GM18502 (cell line): ENCODE measurements around the gene YIPF4.
A peak's percentile ranks its signal among the peaks of the same experiment; 100 is the strongest.
"Not testable (repeated sequence)": the region's sequence is repeated elsewhere in the genome, so short reads cannot be mapped to it uniquely, and the experiment has no call there.

Experiments used
- ATAC-seq: cut with Tn5 transposase; IDR thresholded peaks from one replicate; pipeline ENCODE4 v1.9.1; 2021; ENCODE audit warnings: mild to moderate bottlenecking; ENCODE audit not compliant: unreplicated experiment, poor library complexity

Gene YIPF4

GRCh38 chr2:32284321-32284720 is 6.6 kb downstream of the YIPF4 start:
- no peak for ATAC-seq

DNA sequence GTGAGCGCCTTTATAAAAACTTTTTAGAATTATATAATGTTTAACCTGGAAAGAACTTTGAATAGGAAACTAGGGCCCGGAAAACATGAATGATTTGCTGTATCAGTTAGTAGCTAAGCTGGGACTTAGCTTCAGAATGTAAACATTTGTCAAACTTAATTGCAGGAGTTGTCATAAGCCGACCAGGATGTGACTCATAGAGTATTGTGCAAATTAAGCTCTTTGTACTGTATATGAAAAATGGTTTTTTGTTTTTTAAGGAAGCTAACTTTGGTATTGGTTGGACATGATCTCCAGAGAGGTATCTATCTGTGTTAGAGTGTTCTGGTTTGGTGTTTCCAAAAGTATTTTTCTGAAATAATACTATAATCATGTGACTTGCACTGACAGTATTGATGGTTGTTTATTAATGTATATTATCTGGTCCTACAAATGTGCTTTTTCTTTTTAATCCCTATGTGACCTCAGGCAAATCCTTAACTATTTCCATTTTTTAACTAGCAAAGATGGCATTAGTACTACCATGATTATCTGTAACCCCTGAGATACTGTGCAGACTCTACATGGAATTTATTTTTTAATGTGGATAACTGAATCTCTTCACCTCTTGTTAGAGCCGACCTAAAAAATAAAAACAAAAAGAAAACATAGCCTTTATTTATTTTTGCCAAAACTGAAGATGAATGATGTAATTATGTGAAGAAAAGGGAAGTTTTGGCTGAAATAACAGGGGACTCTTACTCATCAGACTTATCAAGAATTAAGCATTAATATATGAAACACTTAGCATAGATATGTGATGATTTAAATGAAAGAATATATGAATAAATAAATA is 11.7 kb downstream of the YIPF4 start:
- no peak for ATAC-seq

DNA sequence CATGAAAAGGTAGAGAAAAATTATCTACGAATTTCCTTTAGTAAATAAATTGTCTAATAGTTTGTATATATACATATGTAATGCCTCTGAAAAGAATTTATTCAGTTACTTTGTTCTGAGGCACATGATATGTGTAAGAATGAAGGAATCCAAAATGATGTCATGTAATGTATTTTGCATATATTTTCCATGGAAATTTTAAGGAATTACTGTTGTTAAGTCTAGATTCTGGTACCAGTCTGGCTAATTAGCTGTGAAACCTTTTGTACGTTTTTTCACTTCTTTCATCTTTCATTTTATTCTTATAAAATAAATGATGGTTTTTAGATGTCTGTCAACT is 12.3 kb downstream of the YIPF4 start:
- no peak for ATAC-seq

DNA sequence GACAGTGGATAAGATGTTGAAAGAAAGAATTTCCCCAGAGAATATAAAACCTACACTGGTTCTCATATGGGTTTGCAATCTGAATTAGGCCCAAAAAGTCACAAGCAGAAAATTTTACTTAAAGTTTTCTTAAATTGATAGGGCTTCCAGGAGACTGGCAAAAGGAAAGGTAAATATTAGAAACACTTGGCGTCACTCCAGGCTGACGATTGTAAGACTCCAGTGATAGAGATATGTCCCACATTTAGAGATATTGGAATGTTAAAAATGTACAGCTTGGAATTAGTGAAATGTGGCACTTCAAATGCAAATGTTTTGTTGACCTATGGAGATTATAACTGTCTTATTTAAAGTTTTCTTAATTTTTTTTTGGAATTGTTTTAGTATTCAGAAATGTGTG is 14.0 kb downstream of the YIPF4 start:
- ATAC-seq: no peak

DNA sequence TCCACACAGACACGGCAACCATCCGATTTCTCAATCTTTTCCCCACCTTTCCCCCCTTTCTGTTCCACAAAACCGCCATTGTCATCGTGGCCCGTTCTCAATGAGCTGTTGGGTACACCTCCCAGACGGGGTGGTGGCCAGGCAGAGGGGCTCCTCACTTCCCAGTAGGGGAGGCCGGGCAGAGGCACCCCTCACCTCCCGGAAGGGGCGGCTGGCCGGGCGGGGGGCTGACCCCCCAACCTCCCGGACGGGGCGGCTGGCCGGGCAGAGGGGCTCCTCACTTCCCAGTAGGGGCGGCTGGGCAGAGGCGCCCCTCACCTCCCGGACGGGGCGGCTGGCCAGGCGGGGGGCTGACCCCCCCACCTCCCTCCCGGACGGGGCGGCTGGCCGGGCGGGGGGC is 15.8 kb downstream of the YIPF4 start:
- not testable (repeated sequence) for ATAC-seq

DNA sequence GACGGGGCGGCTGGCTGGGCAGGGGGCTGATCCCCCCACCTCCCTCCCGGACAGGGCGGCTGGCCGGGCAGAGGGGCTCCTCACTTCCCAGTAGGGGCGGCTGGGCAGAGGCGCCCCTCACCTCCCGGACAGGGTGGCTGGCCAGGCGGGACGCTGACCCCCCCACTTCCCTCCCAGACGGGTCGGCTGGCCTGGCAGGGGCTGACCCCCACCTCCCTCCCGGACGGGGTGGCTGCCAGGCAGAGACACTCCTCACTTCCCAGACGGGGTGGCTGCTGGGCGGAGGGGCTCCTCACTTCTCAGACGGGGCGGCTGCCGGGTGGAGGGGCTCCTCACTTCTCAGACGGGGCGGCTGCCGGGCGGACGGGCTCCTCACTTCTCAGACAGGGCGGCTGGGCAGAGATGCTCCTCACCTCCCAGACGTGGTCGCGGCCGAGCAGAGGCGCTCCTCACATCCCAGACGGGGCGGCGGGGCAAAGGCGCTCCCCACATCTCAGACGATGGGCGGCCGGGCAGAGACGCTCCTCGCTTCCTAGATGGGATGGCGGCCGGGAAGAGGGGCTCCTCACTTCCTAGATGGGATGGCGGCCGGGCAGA is 16.4 kb downstream of the YIPF4 start:
- ATAC-seq: not testable (repeated sequence)

DNA sequence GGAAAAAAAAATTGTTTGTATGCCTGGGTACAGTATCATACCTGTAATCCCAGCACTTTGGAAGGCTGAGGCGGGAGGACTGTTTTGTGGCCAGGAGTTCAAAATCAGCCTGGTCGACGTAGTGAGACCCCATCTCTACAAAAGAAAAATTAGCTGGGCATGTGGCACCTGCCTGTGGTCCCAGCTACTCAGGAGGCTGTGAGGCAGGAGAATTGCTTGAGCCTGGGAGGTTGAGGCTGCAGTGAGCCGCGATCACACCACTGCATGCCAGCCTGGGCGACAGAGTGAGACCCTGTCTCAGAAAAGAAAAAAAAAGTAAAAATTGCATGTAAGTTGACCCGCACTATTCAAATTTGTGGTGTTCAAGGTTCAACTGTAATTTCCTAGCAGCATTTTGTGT is 32.9 kb downstream of the YIPF4 start:
- ATAC-seq: no peak

- no peak for ATAC-seq
Observed at GRCh38 chr2:32314886-32315285, 37.2 kb downstream of the YIPF4 start.

- ATAC-seq: not testable (repeated sequence)
Observed at GRCh38 chr2:32328679-32329078, 51.0 kb downstream of the YIPF4 start.

- not testable (repeated sequence) for ATAC-seq
Observed at GRCh38 chr2:32329180-32329980, 51.7 kb downstream of the YIPF4 start.

GRCh38 chr2:32330136-32330535 is 52.4 kb downstream of the YIPF4 start:
- no peak for ATAC-seq

- ATAC-seq: no peak
Observed at GRCh38 chr2:32342801-32343200, 65.1 kb downstream of the YIPF4 start.

GRCh38 chr2:32350797-32351196 is 73.1 kb downstream of the YIPF4 start:
- not testable (repeated sequence) for ATAC-seq

- ATAC-seq: no peak
Observed at GRCh38 chr2:32355976-32356680, 78.4 kb downstream of the YIPF4 start.

DNA sequence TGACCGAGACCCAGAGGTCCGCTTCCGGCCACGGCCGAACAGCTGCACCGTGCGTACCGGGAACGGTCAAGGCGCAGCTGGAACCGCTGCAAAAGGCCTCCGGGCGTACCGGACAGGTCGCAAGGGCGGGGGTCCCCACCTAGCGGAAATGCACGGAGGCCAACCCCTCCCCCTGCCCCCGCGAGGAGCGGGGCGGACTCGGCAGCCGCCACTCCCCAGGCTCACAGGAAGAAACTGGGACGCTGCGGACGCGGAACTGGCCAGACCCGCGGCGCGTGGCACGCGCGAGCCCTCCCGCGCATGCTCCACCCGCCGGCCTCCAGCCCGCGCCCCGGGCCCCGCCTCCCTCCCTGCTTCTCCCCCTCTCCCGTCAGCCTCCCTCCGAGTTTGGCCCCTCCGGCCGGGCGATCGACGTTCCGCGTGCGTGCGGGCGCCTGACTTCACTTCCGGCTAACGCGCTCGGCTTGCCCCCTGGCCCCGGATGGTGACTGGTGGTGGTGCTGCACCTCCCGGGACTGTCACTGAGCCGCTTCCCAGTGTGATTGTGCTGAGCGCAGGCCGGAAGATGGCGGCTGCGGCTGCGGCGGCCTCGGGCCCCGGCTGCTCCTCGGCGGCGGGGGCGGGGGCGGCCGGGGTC is 79.1 kb downstream of the YIPF4 start, which contains the start of gene BIRC6:
Gene BIRC6 (plus strand): TSS at position 343 of the 637 bp plus-strand sequence. CDS start 139 bp downstream, at position 482.
- ATAC-seq: peak; percentile 89

DNA sequence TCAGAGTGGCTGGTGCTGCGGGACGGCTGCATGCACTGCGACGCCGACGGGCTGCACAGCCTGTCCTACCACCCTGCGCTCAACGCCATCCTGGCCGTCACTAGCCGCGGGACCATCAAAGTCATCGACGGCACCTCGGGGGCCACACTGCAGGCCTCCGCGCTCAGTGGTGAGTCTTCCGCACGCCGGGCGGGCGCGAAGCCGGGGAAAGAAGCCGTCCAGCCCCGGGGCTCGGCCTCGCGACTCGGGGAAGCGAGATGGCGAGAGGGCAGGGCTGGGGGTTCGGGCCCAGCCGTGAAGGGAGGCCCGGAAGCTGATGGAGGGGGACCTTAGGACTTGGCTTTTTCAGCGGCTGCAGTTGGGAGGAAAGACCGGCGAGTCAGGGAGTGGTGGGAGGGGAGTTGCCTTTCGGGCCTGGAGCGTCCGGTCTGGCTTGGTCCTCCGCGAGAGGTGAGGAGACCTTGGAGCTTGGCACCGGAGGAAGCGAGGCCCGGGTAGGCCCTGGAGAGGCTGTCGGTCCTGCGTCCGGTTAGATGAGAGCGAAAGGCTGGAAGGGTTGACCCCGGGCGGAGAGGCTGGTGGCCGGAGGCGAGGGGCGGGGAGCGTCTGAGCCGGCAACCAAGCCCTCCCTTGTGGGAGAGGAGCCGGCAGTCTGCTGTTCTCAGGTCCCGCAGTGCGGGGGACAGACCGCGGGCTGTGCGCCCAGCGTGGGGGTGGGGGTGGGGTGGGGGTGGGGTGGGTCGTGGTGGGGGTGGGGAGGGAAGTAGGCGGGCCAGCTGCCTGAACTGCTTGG is 79.8 kb downstream of the YIPF4 start:
- ATAC-seq: peak; percentile 16

DNA sequence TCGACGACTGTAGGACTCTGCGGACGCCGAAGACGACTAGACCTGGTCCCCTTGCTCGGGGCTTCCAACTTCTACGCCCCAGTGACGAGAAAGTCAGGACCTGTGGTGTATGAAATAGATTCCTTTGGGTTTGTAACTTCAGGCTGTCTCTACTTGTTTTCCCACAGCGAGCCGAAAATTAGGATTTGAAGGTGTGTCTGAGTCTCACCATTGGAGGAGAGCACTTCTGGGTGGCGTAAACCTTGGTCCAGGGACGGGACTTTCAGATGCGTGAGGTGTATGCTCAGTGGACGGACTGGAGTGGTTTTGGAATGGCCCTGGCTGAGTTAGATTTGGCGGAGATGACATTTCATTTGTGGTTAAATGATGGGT is 80.4 kb downstream of the YIPF4 start:
- ATAC-seq: no peak

DNA sequence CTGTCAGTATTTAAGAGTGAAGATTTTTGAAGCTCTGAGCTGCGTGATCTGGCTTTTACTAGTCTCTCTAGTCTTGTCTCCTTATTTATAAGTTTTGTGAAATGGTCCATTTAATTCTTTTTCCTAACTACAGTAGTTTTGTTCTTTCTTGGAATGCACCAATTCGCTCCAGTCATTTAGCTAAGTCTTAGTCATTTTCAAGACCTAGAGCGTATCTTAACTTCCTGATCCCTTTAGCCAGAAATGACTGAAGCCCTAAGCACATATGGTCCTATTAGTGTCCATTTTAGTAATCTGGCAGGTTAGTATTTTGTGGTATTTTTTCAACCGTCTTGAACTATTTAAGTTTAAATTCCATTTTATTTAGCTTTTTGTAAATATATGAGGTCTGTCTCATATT is 82.7 kb downstream of the YIPF4 start:
- ATAC-seq: no peak

GRCh38 chr2:32362997-32363396 is 85.3 kb downstream of the YIPF4 start:
- ATAC-seq: not testable (repeated sequence)
